Cardiac fibroblast (primary cell): ENCODE results near the gene RPE.

Experiments used
- DNase-seq, 2 donors: peaks; one replicate each; pipeline versions ENCODE4 v3.0.0 to v3.0.0-alpha.2; 2010; ENCODE audit warnings: low read depth in 2 of 2
- H3K4me3 ChIP-seq, 2 donors: replicated peaks in 1 of 2; 1 replicate in 1 of 2; 2 replicates in 1 of 2; pipeline ENCODE4 v1.5.1; 2011; ENCODE audit warnings: low read depth in 2 of 2, low read length in 2 of 2, mild to moderate bottlenecking in 2 of 2, moderate library complexity in 1 of 2
- TF ChIP-seq, protein P1 (sequence below): IDR thresholded peaks from one replicate; pipeline ENCODE4 v1.5.1; 2011; ENCODE audit warnings: low read depth, mild to moderate bottlenecking, low read length, inconsistent platforms

The RPE gene

DNA sequence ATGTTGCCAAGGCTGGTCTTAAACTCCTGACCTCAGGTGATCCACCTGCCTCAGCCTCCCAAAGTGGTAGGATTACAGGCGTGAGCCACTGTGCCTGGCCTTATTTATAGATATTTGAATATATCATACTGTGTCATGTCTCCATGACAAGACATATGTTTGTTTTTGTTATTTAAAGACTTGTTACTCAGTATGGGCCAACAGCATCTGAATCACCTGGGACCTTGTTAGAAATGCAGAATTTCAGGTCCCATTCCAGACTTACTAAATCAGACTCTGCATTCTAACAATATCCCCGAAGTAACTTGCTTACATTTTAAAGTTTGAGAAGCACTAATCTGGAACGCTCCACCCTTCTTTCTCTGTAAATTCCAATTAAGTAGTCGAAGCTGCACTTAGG lies 33.2 kb downstream of the RPE start:
- DNase-seq: no peak
- TF ChIP-seq, protein P1, sequence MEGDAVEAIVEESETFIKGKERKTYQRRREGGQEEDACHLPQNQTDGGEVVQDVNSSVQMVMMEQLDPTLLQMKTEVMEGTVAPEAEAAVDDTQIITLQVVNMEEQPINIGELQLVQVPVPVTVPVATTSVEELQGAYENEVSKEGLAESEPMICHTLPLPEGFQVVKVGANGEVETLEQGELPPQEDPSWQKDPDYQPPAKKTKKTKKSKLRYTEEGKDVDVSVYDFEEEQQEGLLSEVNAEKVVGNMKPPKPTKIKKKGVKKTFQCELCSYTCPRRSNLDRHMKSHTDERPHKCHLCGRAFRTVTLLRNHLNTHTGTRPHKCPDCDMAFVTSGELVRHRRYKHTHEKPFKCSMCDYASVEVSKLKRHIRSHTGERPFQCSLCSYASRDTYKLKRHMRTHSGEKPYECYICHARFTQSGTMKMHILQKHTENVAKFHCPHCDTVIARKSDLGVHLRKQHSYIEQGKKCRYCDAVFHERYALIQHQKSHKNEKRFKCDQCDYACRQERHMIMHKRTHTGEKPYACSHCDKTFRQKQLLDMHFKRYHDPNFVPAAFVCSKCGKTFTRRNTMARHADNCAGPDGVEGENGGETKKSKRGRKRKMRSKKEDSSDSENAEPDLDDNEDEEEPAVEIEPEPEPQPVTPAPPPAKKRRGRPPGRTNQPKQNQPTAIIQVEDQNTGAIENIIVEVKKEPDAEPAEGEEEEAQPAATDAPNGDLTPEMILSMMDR: no peak
- H3K4me3 ChIP-seq: no peak overlapping the region

DNA sequence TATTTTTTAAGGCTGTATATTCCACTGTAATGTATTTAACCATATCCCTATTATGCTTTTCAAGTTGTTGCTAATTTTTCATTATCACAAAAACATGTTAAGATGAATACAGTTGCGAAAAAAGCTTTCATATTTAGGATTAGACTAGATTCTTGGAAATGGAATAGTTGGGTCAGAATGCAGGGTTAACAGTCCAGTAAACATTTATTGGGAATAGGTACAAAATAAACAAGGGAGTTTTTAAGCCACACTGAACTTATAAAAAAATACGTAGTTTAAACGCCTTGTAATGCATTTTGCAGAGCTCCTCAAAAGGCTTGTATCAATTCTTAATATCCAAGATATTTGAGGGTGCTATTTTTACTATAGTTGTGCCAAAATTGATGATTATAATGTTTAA lies 35.6 kb downstream of the RPE start:
- DNase-seq: no peak
- H3K4me3 ChIP-seq: no peak overlapping the region
- TF ChIP-seq, protein P1: no peak

DNA sequence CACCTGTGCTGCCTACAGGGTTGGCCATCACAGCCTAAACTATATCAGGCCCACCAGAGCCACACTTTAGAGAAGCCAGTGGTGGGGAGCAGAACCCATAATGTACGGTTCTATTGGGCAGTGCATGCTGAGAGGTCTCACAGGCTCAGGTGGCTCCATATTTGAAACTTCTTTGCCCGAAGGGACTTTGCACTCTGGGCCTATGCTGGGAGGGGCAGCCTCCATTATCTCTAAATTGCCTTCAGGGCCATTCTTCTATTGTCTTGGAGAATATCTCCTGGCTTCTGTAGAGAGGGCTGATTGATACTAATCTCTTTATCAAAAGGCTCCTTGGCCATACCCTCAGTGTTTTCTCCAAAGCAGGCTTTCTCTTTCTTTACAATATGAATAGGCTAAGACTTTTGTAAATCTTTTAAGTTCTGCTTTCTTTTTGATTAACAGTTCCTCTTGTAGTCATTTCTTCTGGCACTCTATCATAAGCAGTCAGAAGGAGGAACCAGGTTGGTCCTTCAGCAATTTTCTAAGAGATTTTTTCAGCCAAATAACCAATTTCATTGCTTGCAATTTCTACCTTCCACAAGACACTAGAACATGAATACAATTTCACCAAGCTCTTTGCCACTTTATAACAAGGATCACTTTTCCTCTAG lies 44.5 kb downstream of the RPE start:
- no peak overlapping the region for H3K4me3 ChIP-seq
- no peak for DNase-seq
- TF ChIP-seq, protein P1: no peak

DNA sequence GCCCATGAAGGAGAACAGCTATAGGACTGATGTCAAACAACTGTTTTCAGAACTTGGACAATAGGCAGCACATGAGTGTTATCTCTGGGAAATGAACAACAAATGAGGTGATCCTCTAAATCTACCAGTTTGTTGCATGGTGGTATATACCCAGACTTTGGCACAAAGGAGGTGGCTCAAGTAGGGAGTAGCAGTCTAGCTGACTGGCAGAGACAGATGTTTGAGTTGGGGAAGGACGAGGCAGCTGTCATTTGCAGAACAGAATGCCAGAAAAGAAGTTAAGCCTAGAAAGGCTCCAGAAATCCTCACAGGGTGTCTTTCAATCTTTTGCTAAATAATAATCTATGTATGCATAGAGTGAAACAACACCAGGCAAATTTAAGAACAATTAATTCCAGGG lies 47.4 kb downstream of the RPE start:
- TF ChIP-seq, protein P1: no peak
- H3K4me3 ChIP-seq: no peak overlapping the region
- DNase-seq: no peak

DNA sequence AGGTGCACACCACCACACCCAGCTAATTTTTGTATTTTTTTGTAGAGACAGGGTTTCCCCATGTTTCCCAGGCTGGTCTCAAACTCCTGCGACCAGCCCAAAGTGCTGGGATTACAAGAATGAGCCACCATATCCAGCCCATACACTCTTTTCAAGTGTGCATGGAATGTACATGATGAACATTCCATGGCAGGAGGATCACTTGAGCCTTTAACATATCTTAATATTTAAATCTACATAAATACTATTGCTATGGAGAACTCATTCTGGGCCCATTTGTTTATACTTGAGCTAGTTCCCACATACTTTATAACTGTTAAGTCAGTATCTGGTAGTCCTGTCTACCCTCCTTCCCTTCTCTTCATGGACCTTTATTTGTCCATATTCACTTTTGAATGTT lies 48.4 kb downstream of the RPE start:
- DNase-seq: no peak
- TF ChIP-seq, protein P1: no peak
- no peak overlapping the region for H3K4me3 ChIP-seq

DNA sequence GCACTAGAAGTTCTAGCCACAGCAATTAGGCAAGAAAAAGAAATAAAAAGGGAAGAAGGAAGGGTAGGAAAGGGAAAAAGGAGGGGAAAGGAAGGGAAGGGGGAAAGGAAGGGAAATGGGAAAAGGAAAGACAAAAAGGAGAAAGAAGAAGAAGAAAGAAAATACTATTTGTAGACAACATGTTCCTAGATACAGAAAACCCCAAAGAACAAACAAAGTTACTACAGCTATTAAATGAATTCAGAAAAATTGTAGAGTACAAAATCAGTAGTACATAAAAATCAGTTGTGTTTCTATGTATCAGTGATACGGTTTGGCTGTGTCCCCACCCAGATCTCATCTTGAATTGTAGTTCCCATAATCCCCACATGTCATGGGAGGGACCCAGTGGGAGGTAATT lies 52.3 kb downstream of the RPE start:
- H3K4me3 ChIP-seq: no peak overlapping the region
- TF ChIP-seq, protein P1: no peak
- no peak for DNase-seq

DNA sequence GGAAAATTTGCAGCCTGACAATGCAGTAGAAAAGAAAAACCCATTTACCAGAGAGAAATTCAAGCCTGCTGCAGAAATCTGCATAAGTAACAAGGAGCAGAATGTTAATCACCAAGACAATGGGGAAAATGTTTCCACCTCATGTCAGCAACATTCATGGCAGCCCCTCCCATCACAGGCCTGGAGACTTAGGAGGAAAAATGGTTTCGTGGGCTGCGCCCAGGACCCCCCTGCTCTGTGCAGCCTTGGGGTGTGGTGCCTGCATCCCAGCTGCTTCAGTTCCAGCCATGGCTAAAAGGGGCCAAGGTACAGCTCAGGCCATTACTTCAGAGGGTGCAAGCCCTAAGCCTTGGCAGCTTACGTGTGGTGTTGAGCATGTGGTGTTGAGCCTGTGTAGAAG lies 53.4 kb downstream of the RPE start:
- H3K4me3 ChIP-seq: no peak overlapping the region
- TF ChIP-seq, protein P1: no peak
- no peak for DNase-seq
